IPS DF 4.7 (cell line): ENCODE measurements around the gene MCCC2.
"Not testable (repeated sequence)": the region's sequence is repeated elsewhere in the genome, so short reads cannot be mapped to it uniquely, and the experiment has no call there.

ENCODE experiments used
- DNase-seq: peaks from one replicate; pipeline ENCODE4 v3.0.0-alpha.2; 2013; ENCODE audit warnings: low spot score; ENCODE audit errors: extremely low read depth

The MCCC2 gene

DNA sequence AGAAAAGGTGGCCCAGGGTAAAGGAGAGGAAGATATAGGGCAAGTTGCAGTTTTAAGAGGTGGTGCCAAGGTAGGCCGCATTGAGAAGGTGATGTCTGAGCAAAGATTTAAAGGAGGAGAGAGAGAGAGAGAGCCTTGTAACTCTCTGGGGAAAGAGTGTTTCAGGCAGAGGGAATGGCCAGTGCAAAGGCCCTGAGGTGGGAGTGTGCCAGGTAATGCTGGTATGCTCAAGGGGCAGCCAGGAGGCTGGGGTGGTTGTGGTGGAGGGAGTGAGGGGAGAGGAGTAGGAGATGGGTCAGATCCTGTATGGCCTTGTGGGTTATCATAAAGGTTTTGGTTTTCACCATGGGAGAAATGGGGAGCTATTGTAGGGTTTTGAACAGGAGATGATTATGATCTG is 9.9 kb downstream of the MCCC2 start:
- no peak for DNase-seq

DNA sequence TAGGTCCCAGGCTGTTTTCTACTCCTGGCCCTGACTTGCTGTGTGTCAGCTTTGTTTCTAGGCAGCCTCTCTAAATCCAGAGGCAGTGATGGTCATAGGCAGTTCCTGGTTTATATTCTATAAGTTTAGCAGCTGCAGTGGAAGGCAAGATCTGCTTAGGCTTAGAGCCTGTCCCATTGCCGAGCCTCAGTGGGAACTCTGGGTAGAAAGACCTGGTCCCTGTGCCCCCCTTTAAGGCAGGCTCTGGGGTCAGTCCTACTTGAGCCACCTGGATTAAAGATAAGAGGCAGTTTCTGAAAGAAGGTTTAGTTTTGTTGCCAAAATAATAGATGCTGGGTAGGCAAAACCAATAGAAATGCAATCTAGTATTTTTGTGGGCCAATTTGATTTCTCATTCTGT is 13.6 kb downstream of the MCCC2 start:
- no peak for DNase-seq

DNA sequence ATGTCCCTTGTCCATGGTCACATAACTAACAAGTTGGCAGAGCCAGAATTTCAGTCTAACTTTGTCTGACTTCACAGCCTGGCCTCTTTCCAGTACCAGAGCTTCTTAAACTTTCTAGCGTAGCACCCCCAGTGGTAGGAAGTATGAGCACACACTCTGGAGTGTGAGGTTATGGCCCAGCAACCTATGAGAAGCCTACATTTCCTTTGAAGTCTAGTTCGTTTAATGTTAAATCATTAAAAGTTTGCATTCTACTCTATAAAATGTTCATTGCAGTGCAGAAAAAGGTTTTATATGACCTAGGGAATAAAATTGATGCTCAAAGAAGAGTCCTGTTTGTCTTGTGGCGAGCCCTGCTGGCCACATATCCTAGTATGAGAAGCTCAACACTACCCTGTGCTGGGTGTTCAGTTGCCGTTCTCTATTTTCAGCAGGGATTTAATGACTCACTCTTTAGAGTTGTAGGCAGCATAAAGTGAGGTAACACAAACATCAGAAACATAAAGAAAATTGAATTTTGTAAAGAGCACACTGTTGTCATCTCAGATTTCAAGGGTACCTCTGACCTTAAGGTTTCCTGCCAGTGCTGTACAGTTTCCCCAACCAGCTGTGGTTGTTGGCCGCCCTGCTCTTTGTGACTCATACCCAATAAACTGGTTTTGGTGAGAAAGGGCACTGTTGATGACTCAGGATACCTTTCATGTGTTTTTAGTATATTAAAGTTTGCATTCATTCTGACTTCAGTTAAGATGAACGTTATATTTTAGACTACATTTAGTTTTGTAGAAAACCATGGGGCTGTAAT is 14.3 kb downstream of the MCCC2 start:
- DNase-seq = no peak

DNA sequence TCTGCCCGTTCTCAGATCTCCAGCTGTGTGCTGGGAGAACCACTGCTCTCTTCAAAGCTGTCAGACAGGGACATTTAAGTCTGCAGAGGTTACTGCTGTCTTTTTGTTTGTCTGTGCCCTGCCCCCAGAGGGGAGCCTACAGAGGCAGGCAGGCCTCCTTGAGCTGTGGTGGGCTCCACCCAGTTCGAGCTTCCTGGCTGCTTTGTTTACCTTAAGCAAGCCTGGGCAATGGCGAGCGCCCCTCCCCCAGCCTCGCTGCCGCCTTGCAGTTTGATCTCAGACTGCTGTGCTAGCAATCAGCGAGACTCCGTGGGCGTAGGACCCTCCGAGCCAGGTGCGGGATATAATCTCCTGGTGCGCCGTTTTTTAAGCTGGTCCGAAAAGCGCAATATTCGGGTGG is 22.8 kb downstream of the MCCC2 start:
- DNase-seq = not testable (repeated sequence)

DNA sequence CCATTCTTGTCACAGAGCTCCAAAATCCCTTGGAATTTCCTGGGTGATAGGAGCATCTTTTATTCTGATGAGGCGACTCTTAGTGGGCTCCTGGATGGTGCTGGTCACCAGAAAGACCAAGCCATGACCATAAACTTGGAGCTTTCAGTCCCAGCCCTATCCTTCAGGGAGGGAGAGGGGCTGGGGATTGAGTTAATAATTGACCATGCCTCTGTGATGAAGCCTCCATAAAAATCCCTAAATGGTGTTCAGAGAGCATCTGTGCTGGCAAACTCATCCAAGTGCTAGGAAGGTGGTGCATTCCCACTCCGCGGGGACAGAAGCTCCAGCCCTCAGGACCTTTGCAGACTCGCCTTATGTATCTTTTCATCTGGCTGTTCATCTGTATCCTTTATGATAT is 28.7 kb downstream of the MCCC2 start:
- no peak for DNase-seq

DNA sequence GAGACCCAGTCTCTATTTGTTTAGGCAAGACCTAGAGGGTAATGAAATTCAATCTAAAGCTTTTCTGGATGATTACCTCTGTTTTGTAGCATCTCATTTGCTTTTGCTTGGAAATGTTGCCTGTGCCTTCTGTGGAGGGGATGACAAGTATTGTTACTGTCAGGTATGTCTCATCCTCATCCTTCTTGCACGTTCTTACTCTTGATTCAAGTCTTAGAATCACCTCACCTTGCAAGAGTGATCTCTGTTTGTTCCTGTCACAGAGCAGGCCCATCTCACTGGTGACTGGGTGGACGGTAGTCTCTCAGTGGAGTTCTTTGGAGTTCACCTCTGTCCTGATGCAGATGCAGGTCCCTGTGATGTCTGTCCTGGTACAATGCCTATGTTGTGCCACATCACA is 33.5 kb downstream of the MCCC2 start:
- DNase-seq = no peak

DNA sequence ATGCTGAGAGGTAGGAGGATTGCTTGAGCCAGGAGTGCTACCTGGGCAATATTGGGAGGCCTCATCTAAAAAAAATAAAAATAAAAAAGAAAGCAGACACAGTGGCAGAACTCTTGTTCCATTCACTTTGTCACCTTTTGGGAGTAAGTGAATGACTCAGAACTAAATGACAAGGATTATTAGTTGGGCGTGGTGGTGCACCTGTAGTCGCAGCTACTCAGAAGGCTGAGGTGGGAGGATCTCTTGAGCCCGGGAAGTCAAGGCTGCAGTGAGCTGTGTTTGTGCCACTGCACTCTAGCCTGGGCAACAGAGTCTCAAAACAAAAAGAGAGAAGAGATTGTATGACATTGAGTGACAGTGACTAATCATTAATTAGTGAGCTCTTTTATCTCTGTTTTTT is 34.1 kb downstream of the MCCC2 start:
- no peak for DNase-seq

DNA sequence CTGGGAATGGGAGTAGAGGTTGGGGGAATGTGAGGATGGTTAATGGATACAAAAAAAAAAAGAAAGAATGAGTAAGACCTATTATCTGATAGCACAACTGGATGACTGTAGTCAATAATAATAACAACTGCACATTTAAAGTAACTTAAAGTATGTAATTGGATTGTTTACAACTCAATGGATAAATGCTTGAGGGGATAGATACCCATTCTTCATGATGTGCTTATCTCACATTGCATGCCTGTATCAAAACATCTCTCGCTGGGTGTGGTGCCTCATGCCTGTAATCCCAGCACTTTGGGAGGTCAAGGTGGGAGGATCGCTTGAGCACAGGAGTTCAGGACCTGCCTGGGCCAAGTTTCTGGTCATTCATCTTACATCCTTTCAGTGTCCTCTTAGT is 34.6 kb downstream of the MCCC2 start:
- DNase-seq = no peak

DNA sequence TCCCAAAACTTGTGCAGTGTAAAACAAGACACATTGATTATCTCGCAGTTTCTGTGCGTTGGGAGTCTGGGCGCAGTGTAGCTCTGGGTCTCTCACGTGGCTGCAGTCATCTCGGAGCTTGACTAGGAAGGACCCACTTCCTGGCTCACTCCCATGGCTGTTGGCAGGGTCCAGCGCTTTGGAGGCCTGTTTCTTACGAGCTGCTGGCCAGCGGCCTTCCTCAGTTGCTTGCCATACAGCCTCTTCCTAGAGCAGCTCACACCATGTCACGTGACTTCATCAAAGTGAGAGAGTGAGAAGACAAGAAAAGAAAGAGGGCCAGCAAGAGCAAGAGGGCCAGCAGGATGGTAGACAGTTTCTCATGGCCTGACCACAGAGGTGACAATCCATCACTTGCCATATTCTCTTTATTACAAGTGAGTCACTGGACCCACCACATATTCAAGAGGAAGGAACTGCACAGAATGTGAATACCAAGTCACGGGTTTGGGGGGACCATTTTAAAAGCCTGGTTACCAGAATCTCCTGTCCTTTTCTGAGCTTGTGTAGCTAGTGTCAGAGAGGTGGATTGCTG is 36.2 kb downstream of the MCCC2 start:
- no peak for DNase-seq

DNA sequence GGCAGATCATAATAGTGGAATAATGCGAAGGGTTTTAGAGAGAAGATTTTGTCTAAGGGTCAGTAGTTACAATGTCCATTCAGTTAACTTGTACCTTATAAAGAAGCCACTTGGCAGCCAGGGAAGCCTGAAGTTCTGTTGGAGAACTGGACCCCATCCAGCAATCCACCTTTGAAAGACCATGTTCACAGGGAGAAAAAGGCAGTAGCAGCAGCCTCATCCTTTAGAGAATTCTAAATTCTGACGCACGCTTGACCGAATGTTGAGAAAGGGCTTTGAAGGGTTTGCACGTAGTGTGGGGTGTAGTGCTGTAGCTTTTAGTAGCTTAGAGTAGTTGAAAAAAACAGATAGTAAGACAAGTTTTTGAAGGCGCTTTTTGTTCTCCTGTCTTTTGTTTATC is 42.8 kb downstream of the MCCC2 start:
- DNase-seq = no peak

DNA sequence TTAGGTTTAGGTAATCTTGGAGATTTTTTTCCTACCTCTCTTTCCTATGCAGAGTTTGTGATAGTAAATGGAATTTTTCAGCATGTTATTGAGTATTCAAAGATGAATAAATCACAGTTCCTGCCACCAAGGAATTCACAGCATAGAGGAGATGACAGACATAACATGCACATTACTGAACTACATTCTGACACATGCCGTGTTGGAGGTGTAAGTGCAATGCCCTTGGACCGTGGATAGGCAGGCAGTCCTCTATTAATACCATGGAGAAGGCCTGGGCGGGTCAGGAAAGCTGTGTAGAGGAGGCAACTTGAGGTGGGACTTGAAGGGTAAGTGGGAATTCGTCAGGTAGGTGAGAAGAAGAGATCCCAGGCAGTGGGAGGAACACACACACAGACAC is 43.9 kb downstream of the MCCC2 start:
- no peak for DNase-seq

DNA sequence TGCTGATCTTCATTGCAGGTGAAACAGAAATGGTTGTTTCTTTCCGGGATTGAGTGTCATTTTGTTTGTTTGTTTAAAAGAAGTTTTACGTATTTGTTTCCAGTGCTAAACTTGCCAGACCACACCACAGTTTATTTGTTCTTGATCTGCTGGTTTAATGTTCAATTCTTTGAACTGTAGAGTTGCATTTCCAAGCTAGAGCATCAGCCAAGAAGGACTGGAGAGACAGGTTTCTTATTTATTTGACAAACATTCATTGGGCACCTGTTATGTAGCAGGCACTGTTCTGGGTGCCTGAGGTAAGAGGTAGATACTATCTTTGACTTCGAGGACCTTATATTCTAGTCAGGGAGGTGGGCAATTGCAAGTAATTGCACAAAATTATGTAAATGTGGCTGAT is 45.0 kb downstream of the MCCC2 start:
- DNase-seq = no peak

DNA sequence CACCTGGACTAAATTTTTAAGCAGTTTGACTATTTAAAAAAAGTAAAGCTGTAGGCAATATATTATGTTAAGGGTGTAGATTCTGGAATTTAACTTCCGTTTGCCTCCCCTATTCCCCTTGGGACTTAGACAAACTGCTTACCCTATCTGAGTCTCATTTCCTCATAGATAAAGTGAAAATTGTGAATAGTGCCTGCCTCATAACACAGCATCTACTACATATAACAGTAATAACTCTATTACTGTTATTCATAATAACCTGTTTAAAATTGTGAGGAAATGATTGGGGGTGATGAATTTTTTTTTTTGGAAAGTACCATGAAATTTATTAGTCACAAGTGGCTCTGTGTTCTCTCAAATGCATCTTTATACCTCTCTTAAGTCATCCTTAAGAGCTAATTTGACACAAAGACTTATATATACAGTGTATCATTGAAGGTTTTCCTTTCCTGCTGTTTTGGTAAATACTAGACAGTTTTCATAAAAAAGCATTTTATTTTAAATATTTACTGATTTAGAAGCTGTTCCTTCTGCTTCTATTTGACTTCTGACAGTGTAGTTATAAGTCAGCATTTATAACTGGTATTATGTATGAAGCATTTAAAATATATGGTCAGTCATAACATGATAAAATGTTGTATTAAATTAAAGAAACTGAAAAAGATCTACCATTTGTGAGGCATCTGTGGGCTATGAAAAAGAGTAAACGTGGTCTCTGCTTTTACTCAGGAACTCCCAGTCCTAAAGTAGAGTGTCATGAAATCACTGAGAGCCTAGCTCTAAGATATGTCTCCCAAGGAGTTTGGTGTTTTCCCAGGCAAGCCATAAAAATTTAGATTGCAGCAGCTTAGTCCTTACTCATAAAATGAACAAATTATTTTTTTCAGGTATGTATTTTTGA is 46.4 kb downstream of the MCCC2 start:
- DNase-seq = no peak

DNA sequence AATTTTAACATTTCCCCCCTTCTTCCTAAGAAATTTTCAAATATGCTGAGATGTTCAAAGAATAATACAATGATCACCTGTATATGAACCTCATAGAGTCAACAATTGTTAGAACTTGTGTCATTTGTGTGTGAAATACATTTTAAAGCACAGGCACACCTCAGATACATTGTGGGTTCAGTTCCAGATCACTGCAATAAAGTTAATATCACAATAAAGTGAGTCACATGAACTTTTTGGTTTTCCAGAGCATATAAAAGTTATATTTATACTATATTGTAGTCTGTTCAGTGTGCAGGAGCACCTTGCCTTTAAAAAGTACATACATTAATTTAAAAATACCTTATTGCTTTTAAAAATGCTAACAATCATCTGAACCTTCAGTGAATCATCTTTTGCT is 50.0 kb downstream of the MCCC2 start:
- no peak for DNase-seq

DNA sequence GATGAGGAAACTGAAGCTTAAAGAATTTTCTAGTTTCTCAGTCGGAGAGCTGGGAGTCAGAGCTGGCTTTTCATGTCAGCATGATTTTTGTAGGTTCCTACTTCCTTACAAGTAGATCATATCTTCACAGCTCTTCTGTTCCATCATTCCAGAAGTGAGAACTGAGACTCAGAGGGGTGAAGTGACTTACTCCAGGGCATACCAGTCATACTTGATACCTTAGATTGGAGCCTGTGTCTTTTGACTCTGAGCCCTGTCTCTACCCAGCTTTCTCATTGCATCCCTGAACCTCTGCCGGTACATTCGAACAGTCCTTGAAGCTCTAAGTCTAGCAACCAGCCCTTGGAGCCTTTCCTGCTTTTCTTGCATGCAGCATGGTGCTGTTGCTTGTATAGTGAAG is 53.3 kb downstream of the MCCC2 start:
- DNase-seq = no peak

DNA sequence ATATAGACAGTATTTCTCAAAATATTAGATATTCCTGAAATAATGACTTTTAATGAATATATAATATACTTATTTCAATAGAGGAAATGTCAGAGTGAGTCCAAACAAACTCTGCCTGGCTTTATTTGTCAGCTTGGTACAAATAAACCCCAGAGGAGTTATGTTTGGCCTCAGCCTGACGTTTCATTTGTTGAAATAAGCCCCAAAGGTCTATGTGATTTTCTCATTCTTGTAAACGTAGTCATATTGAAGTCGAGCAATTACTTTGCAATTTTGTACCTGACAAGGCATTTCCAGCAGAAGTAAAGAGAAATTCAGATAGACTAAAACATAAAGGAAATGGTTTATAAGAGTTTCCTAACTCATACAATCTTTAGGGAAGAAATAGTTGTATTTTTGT is 57.9 kb downstream of the MCCC2 start:
- DNase-seq = no peak

DNA sequence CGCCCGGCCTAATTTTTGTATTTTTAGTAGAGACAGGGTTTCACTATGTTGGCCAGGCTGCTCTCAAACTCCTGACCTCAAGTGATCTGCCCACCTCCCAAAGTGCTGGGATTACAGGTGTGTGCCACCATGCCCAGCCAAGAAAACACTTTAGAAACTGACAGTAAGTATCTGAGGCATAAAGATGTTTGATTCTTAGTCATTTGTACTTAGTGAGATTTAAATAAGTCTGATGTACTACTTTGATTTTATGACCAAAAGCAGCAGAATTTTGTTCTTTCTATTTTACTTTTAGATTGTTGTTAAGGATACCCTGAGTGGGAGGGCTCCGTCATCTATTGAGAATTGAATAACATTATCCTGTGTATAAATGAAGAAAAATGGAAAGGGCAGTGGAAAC is 63.8 kb downstream of the MCCC2 start:
- not testable (repeated sequence) for DNase-seq

DNA sequence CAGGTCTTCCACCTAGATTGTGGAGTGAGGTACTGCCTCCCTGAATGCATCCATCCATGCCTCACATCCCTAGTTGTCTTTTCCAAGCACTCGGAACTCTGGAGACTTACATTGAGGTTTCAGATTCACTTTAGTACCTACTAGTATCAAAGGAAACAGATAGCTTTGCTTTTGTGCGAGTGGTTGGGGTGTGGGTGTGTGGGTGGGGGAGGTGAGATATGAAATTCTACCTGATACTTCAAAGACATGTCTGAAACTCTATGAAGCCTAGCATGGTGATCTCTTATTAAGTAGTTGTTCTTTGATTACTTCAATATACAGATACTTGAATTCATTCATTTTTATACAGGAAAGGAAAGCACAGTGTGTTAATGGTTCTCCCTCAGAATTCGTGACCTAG is 64.4 kb downstream of the MCCC2 start:
- no peak for DNase-seq

DNA sequence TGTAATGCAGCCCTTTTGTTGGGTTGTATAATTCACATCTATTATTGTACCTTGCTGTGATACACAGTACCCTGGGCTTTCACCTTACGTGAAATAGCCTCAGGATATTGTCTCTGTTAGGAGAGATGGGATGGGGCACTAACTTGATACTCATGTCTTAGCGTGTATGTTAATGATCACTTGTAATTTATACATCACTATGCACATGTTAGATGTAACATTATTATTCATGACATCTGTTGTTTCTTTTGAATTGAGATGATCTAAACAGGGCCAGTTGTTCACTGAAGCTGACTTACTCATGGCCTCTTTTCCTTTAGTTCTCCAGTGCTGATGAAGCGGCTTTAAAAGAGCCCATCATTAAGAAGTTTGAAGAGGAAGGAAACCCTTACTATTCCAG is 65.2 kb downstream of the MCCC2 start:
- no peak for DNase-seq

DNA sequence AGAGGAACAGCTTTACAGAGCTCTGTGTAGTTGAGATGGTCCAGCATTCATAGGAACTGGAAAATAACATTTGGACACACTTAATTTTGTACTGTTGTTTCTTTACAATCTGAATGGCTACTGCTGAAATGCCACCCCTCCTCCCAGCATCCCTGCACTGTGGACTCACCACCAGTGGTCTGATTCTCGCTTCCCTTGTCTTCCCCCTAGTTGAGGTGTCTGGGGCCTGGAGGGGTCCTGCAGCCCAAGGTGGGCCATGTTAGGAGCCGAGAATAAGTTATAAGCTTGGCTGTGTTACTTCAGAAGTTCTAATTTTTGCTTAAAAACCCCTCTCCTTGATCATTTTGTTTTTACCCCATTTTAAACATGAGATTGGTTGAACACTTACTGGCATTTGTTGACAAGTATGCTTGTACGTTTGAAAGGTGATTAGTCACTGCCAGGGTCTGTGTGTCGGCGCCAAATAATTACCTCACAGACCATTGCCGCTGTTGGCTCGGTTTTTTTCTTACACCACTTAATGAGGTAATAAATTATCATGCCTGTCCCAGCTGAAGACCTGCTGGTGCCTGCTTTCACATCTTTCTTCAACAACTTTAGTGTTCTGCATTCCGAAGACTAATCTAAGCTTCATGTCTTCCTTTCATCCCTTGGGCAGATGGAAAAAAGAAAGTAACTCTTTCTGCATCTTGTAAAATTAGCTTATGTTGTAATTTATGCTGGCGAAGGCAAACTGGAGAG is 65.8 kb downstream of the MCCC2 start:
- DNase-seq = no peak

DNA sequence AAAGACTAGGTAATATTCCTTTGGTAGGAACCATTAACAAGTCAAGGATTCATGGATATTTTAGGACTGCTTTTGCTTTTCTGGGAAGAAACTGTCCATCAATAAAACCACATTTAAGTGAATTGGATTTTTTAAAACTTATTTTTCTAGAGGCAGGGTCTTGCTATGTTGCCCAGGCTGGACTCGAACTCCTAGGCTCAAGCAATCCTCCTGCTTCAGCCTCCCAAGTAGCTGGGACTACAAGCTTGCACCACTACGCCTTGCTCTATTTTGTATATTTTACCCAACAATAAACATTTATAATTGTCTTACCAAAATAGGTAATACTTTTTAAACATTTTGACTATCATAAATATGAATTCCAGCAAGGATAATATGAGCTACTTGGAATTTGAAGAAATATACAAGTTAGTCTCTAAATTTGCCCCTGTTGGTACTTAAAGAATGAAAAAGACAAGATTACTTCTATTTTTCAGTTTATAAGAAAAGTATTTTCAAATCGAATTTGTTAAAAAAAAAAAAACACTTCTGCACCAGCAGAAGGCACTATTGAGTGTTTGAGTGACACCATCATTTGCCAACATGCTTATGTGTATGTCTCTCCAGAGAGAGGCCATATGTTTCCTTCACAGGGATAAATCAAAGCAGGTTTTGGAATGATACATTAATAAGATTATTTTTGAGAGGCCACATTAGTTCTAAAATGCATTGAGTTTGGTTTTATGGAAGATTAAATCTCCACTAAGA is 71.9 kb downstream of the MCCC2 start:
- no peak for DNase-seq
